Measurements from ENCODE around the gene RAP1GAP2.

The RAP1GAP2 gene

DNA sequence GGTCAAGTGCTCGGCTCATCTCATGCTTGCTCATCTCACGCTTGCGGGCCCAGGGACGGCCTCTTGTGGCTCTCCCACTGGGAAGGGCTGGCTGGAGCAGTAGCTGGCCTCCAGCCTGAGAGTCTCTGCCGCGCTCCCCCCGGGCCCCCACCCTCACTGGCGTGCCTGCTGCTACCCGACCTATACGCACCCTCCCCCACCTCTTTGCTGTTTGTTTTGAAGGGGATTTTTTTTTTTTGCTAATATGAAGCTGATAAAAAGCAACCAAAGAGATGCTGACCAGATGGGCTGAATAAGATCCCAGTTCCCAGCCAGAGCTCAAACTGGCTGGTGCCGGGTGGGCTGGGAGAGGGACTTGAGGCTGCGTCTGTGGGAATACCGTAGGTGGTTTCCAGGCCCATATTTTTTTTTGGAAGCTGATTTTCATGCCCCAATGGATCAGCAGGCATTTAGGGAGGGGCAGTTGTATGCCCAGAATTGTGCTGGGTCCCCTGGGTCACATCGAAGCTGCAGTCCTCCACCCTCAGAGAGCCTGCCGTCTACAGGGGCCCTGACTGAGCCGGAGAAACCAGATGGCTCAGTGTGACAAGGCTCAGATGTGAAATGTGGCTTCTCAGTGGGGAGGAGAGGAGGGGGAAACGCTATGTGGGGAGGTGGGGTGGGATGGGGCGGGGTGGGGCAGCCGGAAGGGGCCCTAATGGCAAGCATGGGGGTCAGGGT is 115.0 kb downstream of the RAP1GAP2 start:
- DNase-seq (ENCODE audit: low spot score) = no peak

DNA sequence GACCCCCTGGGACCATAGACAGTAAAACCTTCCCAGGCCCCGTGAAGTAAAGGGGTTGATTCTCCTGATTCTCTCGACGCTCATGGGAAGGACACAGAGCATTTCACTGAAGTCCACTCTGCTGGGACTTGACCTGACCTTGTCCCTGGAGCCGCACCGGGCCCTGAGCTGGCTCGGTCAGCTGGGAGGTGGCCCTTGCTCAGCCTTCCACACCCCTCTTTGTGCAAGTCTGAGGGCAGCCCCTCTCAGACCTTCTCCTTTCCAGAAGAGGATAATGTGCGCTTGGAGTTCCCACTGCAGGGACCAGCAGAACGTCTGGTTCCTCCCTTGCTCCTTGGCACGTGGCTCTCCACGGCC is 115.5 kb downstream of the RAP1GAP2 start:
- no peak for DNase-seq (ENCODE audit: low spot score)

DNA sequence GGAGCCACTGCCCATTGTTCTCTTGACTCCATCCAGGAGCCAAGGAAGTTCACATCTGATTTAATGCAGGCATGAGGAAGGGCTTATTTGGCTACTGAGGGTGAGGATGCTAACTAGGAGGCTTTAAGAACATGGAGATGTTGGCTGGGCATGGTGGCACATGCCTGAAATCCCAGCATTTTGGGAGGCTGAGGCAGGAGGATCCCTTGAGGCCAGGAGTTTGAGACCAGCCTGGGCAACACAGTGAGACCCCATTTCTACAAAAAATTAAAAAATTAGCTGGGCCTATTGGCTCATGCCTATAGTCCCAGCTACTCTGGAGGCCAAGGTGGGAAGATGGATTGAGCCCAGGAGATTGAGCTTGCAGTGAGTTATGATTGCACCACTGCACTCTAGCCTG is 116.5 kb downstream of the RAP1GAP2 start:
- no peak for DNase-seq (ENCODE audit: low spot score)

- no peak for DNase-seq (ENCODE audit: low spot score)
Observed at GRCh38 chr17:2916461-2916860, 120.2 kb downstream of the RAP1GAP2 start.

- DNase-seq (ENCODE audit: low spot score) = no peak
Observed at GRCh38 chr17:2921443-2921842, 125.2 kb downstream of the RAP1GAP2 start.

- peak; percentile 56 for DNase-seq (ENCODE audit: low spot score)
Observed at GRCh38 chr17:2924211-2924610, 128.0 kb downstream of the RAP1GAP2 start.

DNA sequence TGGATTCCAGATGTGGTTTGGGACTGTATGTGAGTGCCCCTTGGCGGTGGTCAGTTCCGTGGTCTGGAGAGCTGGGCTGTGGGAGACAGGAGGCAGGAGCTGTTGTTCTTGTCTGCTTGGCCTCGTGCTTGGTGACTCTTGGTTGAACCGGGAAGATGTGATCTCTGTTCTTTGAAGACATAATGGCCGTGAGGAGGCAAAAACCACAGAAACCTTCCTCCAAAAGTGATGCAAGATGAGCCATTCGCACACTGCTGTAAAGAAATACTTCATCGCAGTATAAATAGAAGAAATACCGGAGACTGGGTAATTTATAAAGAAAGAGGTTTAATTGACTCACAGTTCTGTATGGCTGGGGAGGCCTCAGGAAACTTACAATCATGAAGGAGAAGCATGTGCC is 128.8 kb downstream of the RAP1GAP2 start:
- no peak for DNase-seq (ENCODE audit: low spot score)

GRCh38 chr17:2926019-2926650 is 129.9 kb downstream of the RAP1GAP2 start:
- no peak for DNase-seq (ENCODE audit: low spot score)

DNA sequence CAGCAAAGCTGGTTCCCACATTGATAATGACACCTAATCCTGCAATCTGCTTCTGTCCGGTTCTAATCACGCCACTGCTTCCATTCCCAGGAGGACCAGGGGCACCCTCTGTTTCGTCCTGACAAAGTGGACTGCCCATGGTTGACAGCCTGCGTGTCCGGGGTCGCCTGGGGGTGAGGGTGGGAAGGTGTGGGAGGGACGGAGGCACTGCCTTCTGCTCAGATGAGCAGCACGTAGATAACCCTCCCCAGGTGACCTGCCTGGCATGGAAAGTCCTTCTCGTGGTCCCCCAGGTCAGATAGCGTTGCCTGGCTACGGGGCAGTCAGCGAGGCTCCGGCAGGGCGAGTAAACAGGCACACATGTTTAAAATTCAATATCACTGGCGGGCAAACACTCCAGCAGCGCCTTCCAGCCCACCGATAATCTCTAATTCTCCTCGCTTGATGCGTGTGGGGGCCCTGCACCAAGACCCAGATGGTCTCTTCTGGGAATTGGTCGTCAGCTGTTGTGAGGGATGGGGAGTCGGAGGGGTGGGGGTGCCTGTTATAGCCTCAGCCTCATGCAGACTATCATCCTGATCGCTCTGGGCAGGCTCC is 132.2 kb downstream of the RAP1GAP2 start:
- peak; percentile 86 for DNase-seq (ENCODE audit: low spot score)

GRCh38 chr17:2929881-2930533 is 133.8 kb downstream of the RAP1GAP2 start:
- peak; percentile 86 for DNase-seq (ENCODE audit: low spot score)

DNA sequence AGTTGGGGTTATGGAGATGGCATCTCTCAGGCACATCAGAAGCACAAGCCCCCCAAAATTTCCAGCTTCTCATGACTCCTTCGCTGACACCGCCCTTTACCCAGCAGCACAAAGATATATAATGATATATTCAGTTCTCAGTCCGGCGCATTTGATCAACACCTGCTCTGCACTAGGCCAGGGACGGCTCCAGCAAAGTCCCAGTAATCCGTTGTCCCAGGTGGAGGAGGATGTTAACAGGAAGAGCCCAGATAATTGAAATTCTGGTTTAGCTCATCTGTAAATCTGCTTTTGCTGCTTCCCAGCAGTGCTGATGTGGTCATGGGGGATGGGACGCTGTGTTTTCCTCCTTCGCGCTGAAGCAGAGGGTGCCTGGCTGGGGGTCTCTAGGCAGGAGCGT is 135.6 kb downstream of the RAP1GAP2 start:
- DNase-seq (ENCODE audit: low spot score) = no peak

DNA sequence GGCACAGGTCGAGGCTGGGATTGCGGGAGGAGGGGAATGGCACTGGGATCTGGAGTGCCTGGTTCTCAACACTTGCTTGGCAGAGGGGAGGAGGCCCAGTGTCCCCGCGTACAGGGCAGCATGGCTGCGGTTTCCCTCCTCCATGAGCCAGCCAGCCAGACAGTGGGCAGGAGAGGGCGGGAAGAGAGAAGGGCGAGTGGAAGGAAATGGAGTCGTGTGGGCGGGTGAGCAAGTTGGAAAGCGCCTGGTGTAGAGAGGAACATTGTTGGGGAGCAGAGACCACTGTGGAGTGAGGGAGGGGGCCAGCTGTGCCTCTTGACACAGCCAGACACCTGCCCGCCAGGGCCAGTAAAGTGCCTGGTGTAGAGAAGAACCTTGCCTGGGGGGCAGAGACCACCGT is 136.7 kb downstream of the RAP1GAP2 start:
- no peak for DNase-seq (ENCODE audit: low spot score)

GRCh38 chr17:2933606-2934005 is 137.4 kb downstream of the RAP1GAP2 start:
- DNase-seq (ENCODE audit: low spot score) = no peak

- no peak for DNase-seq (ENCODE audit: low spot score)
Observed at GRCh38 chr17:2935632-2936031, 139.4 kb downstream of the RAP1GAP2 start.

GRCh38 chr17:2936351-2936750 is 140.1 kb downstream of the RAP1GAP2 start:
- no peak for DNase-seq (ENCODE audit: low spot score)

DNA sequence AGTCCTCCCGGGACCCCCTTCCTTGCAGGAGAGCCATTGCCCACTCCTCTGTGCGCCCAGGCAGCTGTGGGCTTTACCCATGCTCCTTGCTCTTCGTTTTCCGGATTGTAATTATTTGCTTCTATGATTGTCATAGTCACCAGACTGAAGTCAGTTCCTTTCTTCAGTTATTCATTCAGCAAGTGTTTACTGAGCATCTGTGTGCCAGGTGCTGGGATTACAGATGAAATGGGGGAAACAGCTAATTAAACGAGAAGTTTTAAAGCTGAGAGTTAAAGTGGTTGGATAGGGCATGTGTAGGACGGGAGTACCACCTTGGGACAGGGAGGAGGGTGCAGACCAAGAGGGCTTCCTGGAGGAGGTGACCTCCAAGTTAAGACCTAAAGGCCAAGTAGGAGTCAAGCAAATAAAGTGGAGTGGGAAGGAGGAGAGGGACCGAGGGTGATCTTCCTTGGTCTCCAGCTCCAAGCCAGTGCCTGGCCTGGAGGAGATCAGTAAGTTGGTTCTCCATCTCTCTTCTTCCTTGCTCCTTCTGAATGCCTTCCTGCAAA is 140.6 kb downstream of the RAP1GAP2 start:
- DNase-seq (ENCODE audit: low spot score) = no peak

DNA sequence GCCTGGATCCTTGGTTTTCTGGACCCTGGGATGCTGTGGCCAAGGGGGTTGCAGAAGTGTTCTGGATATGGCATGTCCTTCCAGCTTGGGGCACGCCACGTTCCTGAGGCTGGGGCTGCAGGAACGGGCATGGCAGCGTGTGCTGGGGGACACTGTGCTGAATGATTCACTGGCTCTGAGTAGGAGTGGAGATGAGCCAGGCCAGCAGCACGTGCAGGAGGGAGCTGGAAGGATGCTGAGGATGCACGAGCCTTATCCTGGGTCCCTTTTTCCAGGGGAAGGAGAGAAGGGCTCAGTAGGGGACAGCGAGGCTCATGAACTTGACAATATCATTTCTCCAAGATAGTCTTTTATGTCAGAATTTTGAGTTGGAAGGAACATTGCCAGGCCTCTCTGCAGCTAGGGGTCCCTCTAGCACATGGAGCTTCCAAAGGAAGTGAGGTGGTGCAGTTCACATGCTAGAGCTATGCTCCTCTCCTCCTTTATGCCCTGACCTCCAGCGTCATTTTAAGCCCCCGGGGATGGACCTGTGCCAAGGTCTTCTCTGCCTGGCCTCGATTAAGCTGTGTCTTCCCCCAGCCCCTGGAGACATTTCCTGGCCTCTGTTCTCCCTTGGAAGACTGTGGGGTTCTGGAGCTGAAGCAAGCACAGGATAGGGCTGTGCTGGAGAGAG is 141.2 kb downstream of the RAP1GAP2 start:
- no peak for DNase-seq (ENCODE audit: low spot score)

- no peak for DNase-seq (ENCODE audit: low spot score)
Observed at GRCh38 chr17:2939714-2940351, 143.6 kb downstream of the RAP1GAP2 start.

GRCh38 chr17:2940352-2940751 is 144.1 kb downstream of the RAP1GAP2 start:
- DNase-seq (ENCODE audit: low spot score) = no peak

DNA sequence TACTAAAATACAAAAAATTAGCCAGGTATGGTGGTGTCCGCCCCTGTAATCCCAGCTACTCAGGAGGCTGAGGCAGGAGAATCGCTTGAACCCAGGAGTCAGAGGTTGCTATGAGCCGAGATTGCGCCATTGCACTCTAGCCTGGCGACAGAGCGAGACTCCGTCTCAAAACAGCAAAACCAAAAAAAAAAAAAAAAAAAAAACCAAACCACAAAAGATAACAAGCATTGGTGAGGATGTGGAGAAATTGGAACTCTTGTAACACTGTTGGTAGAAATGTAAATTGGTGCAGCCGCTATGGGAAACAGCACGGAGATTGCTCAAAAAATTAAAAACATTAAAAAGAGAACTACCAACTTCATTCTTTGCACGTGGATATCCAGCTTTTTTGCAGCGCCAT is 147.7 kb downstream of the RAP1GAP2 start:
- DNase-seq (ENCODE audit: low spot score) = no peak

DNA sequence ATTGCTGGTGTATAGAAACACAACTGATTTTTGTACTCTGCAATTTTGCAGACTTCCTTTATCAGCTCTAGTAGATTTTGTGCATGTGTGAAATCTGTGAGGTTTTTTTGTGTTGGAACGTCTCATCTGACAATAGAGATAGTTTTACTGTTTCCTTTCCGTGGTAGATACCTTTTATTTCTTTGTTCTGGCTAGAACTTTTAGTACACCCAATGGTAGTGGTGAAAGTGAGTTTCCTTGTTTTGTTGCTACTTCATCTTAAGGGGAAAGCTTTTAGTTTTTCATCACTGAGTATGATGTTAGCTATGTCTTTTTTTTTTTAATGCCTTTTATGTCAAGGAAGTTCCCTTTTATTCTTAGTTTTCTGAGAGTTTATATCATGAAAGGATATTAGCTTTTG is 149.1 kb downstream of the RAP1GAP2 start:
- no peak for DNase-seq (ENCODE audit: low spot score)
